Inferior parietal cortex (tissue), 1 donor: ENCODE data around the gene FBXO22.
"Not testable (repeated sequence)": the region's sequence is repeated elsewhere in the genome, so short reads cannot be mapped to it uniquely, and the experiment has no call there.

ENCODE experiments used
- DNase-seq: peaks from one replicate; pipeline ENCODE4 v3.0.0-alpha.2; 2016; ENCODE audit errors: extremely low spot score

The FBXO22 gene

DNA sequence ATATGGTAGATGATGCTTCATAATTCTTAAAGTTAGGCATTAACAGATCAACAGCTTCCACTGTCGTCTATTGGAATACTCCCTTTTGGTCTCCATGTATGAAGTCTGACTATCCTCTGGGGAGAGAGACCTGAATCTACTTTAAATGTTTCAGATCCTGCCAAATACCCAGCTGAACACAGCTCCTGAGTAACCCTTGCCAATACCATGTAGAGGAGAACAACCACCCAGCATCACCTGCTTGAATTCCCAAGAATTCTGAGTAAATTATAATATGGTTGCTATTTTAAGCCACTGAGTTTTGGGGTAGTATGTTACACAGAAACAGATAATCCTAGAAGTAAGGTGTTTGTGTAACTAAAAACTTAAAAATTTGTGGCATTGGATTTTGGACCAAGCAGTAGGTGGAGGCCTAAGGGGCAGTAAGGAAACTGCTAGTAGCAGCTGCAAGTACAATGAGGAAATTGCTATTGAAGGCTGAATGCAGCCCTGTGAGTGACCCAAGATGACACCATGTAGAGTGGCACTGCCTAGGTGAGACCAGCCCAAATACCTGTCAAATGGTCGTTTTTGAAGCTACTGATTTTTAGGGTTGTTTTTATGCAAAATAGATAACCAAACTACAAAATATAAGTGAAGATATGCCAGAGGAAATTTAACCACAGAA is 77.6 kb downstream of the FBXO22 start:
- no peak for DNase-seq

DNA sequence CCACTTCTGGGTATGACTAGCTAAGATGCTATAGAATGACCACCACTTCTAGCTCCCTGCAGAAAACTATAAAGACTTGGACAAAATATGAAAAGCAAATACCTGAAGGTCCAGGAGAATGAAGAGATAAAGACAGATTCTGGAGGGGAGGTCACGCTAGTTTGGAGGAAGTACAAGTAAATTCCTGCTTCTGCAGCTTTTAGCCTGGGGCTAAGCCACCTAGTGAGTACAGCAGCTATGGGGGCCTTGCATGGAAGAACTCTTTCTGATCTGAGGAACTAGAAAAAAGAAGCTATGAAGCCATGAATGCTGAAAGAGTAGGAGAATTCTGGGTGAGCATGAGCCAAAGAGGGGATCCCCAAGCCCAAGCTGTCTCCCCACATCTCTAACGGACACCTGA is 78.8 kb downstream of the FBXO22 start:
- no peak for DNase-seq

DNA sequence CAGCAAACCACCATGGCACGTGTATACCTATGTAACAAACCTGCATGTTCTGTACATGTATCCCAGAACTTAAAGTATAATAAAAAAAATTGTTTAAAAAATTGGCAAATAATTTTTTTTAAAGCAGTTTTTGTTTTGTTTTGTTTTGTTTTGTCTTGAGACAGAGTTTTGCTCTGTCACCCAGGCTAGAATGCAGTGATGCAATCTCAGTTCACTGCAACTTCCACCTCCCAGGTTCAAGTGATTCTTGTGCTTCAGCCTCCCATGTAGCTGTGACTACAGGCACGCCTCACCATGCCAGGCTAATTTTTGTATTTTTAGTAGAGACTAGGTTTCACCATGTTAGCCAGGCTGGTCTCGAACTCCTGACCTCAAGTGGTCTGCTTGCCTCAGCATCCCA is 81.0 kb downstream of the FBXO22 start:
- not testable (repeated sequence) for DNase-seq

DNA sequence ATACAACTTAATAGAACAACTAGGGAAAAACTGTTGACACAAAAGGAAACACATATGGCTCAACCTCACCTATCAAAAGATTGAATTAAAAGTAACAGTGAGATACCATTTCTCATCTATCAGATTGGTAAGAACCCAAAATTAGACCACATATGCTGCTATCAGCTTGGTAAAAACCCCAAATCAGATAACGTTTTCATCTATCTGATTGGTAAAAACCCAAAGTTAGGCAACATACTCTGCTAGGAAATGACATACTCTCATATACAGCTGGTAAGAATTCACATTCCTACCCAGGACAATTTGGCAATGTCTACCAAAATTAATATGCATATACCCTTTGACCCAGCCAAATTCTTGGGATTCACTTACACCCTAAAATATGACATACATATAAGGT is 82.3 kb downstream of the FBXO22 start:
- DNase-seq: no peak

DNA sequence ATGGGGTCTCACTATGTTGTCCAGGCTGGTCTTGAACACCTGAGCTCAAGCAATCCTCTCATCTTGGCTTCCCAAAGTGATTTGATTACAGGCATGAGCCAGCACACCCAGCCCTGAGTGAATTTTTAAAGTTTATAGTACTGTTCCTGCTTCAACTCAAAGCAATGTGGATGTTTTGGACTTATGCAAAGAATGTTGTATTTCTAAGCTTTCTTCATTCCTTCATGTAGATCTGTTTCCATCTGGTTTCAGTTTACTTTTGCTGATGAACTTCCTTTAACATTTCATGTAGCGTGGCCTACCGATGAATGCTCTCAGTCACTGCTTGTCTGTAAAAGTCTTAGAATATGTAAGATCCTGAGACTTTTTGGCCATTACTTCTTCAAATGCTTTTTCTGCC is 85.4 kb downstream of the FBXO22 start:
- DNase-seq: no peak

DNA sequence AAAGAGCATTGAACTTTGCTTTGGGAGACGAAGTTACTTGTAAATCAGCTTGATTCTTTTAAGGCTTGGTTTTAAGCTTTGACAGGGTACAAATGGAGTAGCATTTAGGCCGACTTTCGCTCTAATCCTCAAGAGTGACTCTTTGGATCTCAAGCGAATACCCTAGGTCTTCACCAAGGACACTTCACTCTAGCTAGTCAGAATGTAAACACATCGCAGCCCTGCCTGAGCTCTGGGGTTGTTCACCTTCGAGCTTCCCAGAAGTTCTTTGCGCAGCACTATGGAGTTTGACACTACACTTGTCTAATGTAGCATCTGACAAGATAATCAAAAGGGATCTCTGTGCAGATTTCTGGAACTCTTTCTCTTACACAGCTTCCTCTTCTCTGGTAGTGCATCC is 86.2 kb downstream of the FBXO22 start:
- no peak for DNase-seq
